Neural progenitor cell (in vitro differentiated cells): ENCODE measurements around the gene PTGER3. TPM values are rescaled to one million over a fixed set of nuclear protein-coding genes. Genes with fewer than 3 reads are reported as not detected.

ENCODE experiments used
- DNase-seq: peaks from one replicate; pipeline ENCODE4 v3.0.0-alpha.2; 2016; ENCODE audit warnings: low spot score
- H2AFZ ChIP-seq: fragments of 200-600 bp; sonication (generic); replicated peaks from 2 replicates; pipeline ENCODE4 v1.6.1; 2016; ENCODE audit warnings: antibody characterized with exemption
- H3F3A ChIP-seq: fragments of 200-600 bp; sonication (generic); 2 replicates; pipeline ENCODE4 v1.6.1; 2016; ENCODE audit warnings: antibody characterized with exemption, low read depth
- H3K27ac ChIP-seq: fragments of 200-600 bp; sonication (generic); 2 replicates; pipeline ENCODE4 v1.5.1; 2016; ENCODE audit warnings: mild to moderate bottlenecking
- H3K27me3 ChIP-seq: fragments of 200-600 bp; sonication (generic); 2 replicates; pipeline ENCODE4 v1.6.1; 2016; ENCODE audit warnings: mild to moderate bottlenecking, moderate library complexity
- H3K36me3 ChIP-seq: fragments of 200-600 bp; sonication (generic); 2 replicates; pipeline ENCODE4 v1.5.1; 2016
- H3K4me1 ChIP-seq: fragments of 200-600 bp; sonication (generic); 2 replicates; pipeline ENCODE4 v1.6.1; 2016; ENCODE audit warnings: mixed run types
- H3K4me2 ChIP-seq: fragments of 200-600 bp; sonication (generic); 2 replicates; pipeline ENCODE4 v1.6.1; 2016
- H3K4me3 ChIP-seq: fragments of 200-600 bp; sonication (generic); 2 replicates; pipeline ENCODE4 v1.5.1; 2016
- H3K79me2 ChIP-seq: fragments of 200-600 bp; sonication (generic); 2 replicates; pipeline ENCODE4 v1.6.1; 2016; ENCODE audit warnings: low read depth
- H3K9ac ChIP-seq: fragments of 200-600 bp; sonication (generic); 2 replicates; pipeline ENCODE4 v1.6.1; 2016
- H3K9me3 ChIP-seq: fragments of 200-600 bp; sonication (generic); 2 replicates; pipeline ENCODE4 v1.5.1; 2016; ENCODE audit warnings: low read depth
- H4K20me1 ChIP-seq: fragments of 200-600 bp; sonication (generic); 2 replicates; pipeline ENCODE4 v1.6.1; 2016; ENCODE audit warnings: low read depth
- H3K27ac Mint-ChIP-seq: 3 replicates; pipeline ENCODE4 v1.8.0; 2021; ENCODE audit warnings: mixed read lengths
- H3K27me3 Mint-ChIP-seq: 2 replicates; pipeline ENCODE4 v1.8.0; 2022; ENCODE audit warnings: low read depth, mild to moderate bottlenecking, inconsistent platforms, moderate library complexity, mixed read lengths; ENCODE audit not compliant: insufficient read depth
- H3K36me3 Mint-ChIP-seq: 3 replicates; pipeline ENCODE4 v1.8.0; 2021; ENCODE audit warnings: mixed read lengths
- H3K4me1 Mint-ChIP-seq: 3 replicates; pipeline ENCODE4 v1.8.0; 2021; ENCODE audit warnings: mixed read lengths
- H3K4me3 Mint-ChIP-seq: 3 replicates; pipeline ENCODE4 v1.8.0; 2021; ENCODE audit warnings: mild to moderate bottlenecking, moderate library complexity, mixed read lengths
- H3K9me3 Mint-ChIP-seq: 3 replicates; pipeline ENCODE4 v1.8.0; 2020; ENCODE audit warnings: mixed read lengths
- EZH2 ChIP-seq: fragments of 200-600 bp; sonication (generic); IDR thresholded peaks from 2 replicates; pipeline ENCODE4 v1.6.1; 2017; ENCODE audit warnings: antibody characterized with exemption, mild to moderate bottlenecking, moderate library complexity
- EZH2phosphoT487 ChIP-seq: fragments of 200-600 bp; sonication (generic); IDR thresholded peaks from 2 replicates; pipeline ENCODE4 v1.6.1; 2017; ENCODE audit warnings: antibody characterized with exemption
- total RNA-seq: library from RNA; depleted of rRNA; stranded (reverse); fragments of >200 nt; gene quantifications from 2 replicates; pipeline ENCODE4 v1.2.3, GENCODE V29; 2015; ENCODE audit warnings: low replicate concordance
- TF ChIP-seq, protein P1 (sequence below): fragments of 200-600 bp; sonication (generic); IDR thresholded peaks from 2 replicates; pipeline ENCODE4 v1.5.1; 2017; ENCODE audit warnings: antibody characterized with exemption, mild to moderate bottlenecking

PTGER3 gene
- total RNA-seq, 1 donor from 2014 or later = 0.09 TPM

DNA sequence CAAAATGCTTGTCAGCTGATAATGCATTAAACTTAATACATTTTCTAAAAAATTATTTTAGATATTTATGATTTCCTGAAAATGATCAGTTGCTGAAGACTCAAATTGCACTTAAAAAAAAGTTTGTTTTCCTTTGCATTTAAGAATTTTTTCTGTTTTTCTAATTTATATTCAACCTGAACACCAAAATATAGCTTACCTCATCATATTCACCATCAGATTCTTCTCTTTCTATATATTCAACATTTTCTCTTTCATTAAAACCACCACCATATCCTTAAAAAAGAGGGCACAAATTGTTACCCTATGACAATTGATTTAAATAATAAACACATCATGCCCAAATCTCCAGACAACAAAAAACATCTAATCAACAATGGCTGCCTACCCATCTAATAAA, 24.7 kb upstream of the PTGER3 start:
- H3K27me3 Mint-ChIP-seq = no peaks in the 10 kb centered on the region
- peaks cover 50% of the 10 kb centered on the region for H3K36me3 ChIP-seq

DNA sequence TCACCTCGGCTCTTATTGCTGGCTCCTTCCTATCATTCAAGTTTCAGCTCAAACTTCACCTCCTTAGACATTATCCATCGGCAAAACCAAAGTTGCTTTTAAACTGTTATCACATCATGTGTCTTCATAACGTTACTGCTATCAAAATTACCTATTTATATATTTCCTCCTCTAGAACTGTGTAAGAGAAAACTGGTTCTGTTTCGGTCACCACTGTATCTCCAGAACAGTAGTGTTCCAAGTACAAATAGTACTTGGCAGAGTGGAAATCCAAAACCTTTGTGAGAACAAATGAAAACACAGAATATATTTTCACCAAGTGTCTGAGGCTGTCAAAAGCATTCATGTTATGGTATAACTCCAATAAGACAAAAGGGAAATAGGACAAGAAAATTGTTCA, 24.1 kb upstream of the PTGER3 start:
- H3K4me3 Mint-ChIP-seq = no peak overlapping the region
- Histone ChIP-seq H3K4me2 (no peak overlapping the region), H3K27ac (no peak overlapping the region), H3K9ac (no peak overlapping the region), H4K20me1 (peaks cover 29% of the 10 kb centered on the region), H3K4me1 (no peaks in the 10 kb centered on the region), H2AFZ (no peak overlapping the region), H3F3A (no peaks in the 10 kb centered on the region), H3K9me3 (no peaks in the 10 kb centered on the region), H3K36me3 (peaks cover 54% of the 10 kb centered on the region), H3K27me3 (no peaks in the 10 kb centered on the region), H3K79me2 (peaks cover 39% of the 10 kb centered on the region), H3K4me3 (no peak overlapping the region)
- H3K36me3 Mint-ChIP-seq = peaks cover 22% of the 10 kb centered on the region
- no peak overlapping the region for H3K27ac Mint-ChIP-seq
- DNase-seq = no peak
- no peaks in the 10 kb centered on the region for H3K4me1 Mint-ChIP-seq
- TF ChIP-seq, protein P1, sequence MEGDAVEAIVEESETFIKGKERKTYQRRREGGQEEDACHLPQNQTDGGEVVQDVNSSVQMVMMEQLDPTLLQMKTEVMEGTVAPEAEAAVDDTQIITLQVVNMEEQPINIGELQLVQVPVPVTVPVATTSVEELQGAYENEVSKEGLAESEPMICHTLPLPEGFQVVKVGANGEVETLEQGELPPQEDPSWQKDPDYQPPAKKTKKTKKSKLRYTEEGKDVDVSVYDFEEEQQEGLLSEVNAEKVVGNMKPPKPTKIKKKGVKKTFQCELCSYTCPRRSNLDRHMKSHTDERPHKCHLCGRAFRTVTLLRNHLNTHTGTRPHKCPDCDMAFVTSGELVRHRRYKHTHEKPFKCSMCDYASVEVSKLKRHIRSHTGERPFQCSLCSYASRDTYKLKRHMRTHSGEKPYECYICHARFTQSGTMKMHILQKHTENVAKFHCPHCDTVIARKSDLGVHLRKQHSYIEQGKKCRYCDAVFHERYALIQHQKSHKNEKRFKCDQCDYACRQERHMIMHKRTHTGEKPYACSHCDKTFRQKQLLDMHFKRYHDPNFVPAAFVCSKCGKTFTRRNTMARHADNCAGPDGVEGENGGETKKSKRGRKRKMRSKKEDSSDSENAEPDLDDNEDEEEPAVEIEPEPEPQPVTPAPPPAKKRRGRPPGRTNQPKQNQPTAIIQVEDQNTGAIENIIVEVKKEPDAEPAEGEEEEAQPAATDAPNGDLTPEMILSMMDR = no peak
- no peak for TF ChIP-seq EZH2phosphoT487
- no peak for TF ChIP-seq EZH2
- no peaks in the 10 kb centered on the region for H3K27me3 Mint-ChIP-seq
- H3K9me3 Mint-ChIP-seq = no peaks in the 10 kb centered on the region

More for the DNA sequence above, 24.7 kb upstream of the PTGER3 start:
- H3K4me2 ChIP-seq = no peak overlapping the region
- DNase-seq = no peak
- H2AFZ ChIP-seq = no peak overlapping the region
- peaks cover 44% of the 10 kb centered on the region for H3K79me2 ChIP-seq
- H3K27ac ChIP-seq = no peak overlapping the region
- no peaks in the 10 kb centered on the region for H3F3A ChIP-seq
- peaks cover 21% of the 10 kb centered on the region for H3K36me3 Mint-ChIP-seq
- TF ChIP-seq EZH2phosphoT487 = no peak
- no peak for TF ChIP-seq EZH2
- TF ChIP-seq, protein P1 = no peak
- no peak overlapping the region for H3K27ac Mint-ChIP-seq
- H3K9me3 ChIP-seq = no peaks in the 10 kb centered on the region
- no peaks in the 10 kb centered on the region for H3K4me1 Mint-ChIP-seq
- H3K27me3 ChIP-seq = no peaks in the 10 kb centered on the region
- no peak overlapping the region for H3K4me3 ChIP-seq
- H3K9me3 Mint-ChIP-seq = no peaks in the 10 kb centered on the region
- H3K9ac ChIP-seq = no peak overlapping the region
- no peak overlapping the region for H3K4me3 Mint-ChIP-seq
- peaks cover 33% of the 10 kb centered on the region for H4K20me1 ChIP-seq
- H3K4me1 ChIP-seq = no peaks in the 10 kb centered on the region

DNA sequence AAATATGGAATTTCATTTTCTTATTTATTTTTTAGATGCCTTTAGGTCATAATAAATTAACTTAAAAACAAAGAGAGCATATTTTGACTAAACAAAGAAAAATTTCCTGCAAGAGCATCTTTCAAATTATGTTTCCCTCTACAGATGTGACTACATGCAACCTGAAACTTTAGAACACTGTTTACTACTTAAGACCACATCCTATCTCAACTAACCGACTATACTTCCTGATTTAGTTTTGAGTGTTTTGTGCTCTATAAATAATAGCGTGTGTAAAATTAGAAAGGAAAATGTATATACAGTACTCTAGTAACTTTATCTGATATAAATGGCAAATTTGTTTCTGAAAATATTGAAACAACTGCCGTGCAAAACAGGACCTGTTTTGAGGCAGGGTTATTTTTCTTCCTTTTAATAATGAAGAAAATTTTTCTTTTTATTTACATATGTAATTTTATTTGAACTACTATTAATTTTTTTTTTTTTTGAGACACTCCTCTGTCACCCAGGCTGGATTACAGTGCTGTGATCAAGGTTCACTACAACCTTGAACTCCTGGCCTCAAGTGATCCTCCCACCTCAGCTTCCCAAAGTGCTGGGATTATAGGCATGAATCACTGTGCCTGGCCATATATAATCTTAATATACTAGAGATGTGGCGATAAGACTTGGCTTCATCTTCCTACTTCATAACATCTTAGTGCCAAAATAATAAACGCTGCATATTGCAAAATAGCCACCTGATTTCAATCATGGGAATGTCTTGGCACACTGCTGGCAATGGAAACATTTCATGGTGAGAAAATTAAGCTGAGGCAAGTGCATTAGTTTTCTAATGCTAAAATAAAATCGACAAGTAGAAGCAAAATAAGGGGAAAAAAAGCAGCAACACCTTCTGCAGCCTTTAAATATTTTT, 21.0 kb upstream of the PTGER3 start:
- H3K4me3 Mint-ChIP-seq = no peak overlapping the region
- Histone ChIP-seq H4K20me1 (peaks cover 14% of the 10 kb centered on the region), H3K27ac (no peak overlapping the region), H2AFZ (no peak overlapping the region), H3K36me3 (peaks cover 67% of the 10 kb centered on the region), H3K4me2 (no peak overlapping the region), H3K9me3 (no peaks in the 10 kb centered on the region), H3K79me2 (peaks cover 8% of the 10 kb centered on the region), H3K9ac (no peak overlapping the region), H3K4me1 (no peaks in the 10 kb centered on the region), H3F3A (no peaks in the 10 kb centered on the region), H3K4me3 (no peak overlapping the region), H3K27me3 (no peaks in the 10 kb centered on the region)
- H3K36me3 Mint-ChIP-seq = peaks cover 25% of the 10 kb centered on the region
- DNase-seq = no peak
- H3K27ac Mint-ChIP-seq = no peak overlapping the region
- no peaks in the 10 kb centered on the region for H3K27me3 Mint-ChIP-seq
- TF ChIP-seq EZH2phosphoT487 (no peak), EZH2 (no peak)
- TF ChIP-seq, protein P1 = no peak
- no peaks in the 10 kb centered on the region for H3K4me1 Mint-ChIP-seq
- H3K9me3 Mint-ChIP-seq = no peaks in the 10 kb centered on the region
